Measurements from ENCODE around the gene ITGB8. TPM values are rescaled to one million over a fixed set of nuclear protein-coding genes. Genes with fewer than 3 reads are reported as not detected.

Gene ITGB8
- total RNA-seq, 6 donors from 2014 or later: 5.2 to 30.5 (median 9.8) TPM

GRCh38 chr7:20450536-20450935 lies 119.8 kb downstream of the ITGB8 start:
- no peaks in the 10 kb centered on the region for H3K9me3 ChIP-seq
- WGBS, 2 donors: 64 to 66% methylated on average over 2 of the region's 2 CpGs
- DNase-seq (no peak), ATAC-seq (ENCODE audit: low FRiP score in 2 of 2) (no peak)
- H3K4me3 ChIP-seq: no peak overlapping the region
- TF ChIP-seq POLR2AphosphoS5 (IDR thresholded peaks at IDR 0.05): no peak
- no peak for TF ChIP-seq EP300 (IDR thresholded peaks at IDR 0.05)
- TF ChIP-seq, protein P1, sequence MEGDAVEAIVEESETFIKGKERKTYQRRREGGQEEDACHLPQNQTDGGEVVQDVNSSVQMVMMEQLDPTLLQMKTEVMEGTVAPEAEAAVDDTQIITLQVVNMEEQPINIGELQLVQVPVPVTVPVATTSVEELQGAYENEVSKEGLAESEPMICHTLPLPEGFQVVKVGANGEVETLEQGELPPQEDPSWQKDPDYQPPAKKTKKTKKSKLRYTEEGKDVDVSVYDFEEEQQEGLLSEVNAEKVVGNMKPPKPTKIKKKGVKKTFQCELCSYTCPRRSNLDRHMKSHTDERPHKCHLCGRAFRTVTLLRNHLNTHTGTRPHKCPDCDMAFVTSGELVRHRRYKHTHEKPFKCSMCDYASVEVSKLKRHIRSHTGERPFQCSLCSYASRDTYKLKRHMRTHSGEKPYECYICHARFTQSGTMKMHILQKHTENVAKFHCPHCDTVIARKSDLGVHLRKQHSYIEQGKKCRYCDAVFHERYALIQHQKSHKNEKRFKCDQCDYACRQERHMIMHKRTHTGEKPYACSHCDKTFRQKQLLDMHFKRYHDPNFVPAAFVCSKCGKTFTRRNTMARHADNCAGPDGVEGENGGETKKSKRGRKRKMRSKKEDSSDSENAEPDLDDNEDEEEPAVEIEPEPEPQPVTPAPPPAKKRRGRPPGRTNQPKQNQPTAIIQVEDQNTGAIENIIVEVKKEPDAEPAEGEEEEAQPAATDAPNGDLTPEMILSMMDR (IDR thresholded peaks at IDR 0.05): no peak
- no peak for TF ChIP-seq POLR2A (IDR thresholded peaks at IDR 0.05)
- H3K27ac ChIP-seq: no peak overlapping the region
- no peaks in the 10 kb centered on the region for H3K27me3 ChIP-seq
- H3K36me3 ChIP-seq: no peaks in the 10 kb centered on the region
- H3K4me1 ChIP-seq: no peaks in the 10 kb centered on the region

DNA sequence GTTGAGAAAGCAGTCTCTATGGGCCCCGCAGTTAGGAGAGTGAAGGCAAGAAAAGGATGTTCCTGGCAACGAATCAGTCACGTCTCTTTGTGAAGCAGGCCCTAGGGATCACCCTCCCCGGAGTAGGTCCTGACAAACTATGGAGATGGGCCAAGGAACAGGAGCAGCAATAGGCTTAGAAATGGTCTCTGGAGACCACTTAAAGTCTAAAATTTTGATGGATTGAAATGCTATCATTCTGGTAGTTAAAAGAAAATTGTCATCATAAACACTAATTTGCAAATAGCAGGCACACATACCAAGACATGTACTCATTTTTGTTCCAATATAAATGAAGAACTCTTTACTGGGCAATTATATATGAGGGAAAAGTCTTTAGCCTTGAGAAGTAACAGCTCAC lies 123.5 kb downstream of the ITGB8 start:
- WGBS, 2 donors: 67 to 71% methylated on average over 4 of the region's 4 CpGs
- no peak for ATAC-seq (ENCODE audit: low FRiP score in 2 of 2)

GRCh38 chr7:20456701-20457100 lies 126.0 kb downstream of the ITGB8 start:
- no peak overlapping the region for H3K27ac ChIP-seq
- no peak for DNase-seq
- H3K9me3 ChIP-seq: no peaks in the 10 kb centered on the region
- no peaks in the 10 kb centered on the region for H3K27me3 ChIP-seq
- no peaks in the 10 kb centered on the region for H3K4me1 ChIP-seq
- ATAC-seq (ENCODE audit: low FRiP score in 2 of 2): no peak
- H3K4me3 ChIP-seq: no peak overlapping the region
- TF ChIP-seq, protein P1 (IDR thresholded peaks at IDR 0.05): no peak
- TF ChIP-seq EP300 (IDR thresholded peaks at IDR 0.05) (no peak), POLR2AphosphoS5 (IDR thresholded peaks at IDR 0.05) (no peak), POLR2A (IDR thresholded peaks at IDR 0.05) (no peak)
- H3K36me3 ChIP-seq: no peaks in the 10 kb centered on the region

More for the DNA sequence above, 123.5 kb downstream of the ITGB8 start:
- no peaks in the 10 kb centered on the region for H3K4me1 ChIP-seq
- no peak overlapping the region for H3K27ac ChIP-seq
- no peaks in the 10 kb centered on the region for H3K9me3 ChIP-seq
- H3K27me3 ChIP-seq: no peaks in the 10 kb centered on the region
- no peak for TF ChIP-seq POLR2AphosphoS5 (IDR thresholded peaks at IDR 0.05)
- TF ChIP-seq POLR2A (IDR thresholded peaks at IDR 0.05): no peak
- TF ChIP-seq EP300 (IDR thresholded peaks at IDR 0.05): no peak
- no peak for DNase-seq
- H3K4me3 ChIP-seq: no peak overlapping the region
- H3K36me3 ChIP-seq: no peaks in the 10 kb centered on the region

DNA sequence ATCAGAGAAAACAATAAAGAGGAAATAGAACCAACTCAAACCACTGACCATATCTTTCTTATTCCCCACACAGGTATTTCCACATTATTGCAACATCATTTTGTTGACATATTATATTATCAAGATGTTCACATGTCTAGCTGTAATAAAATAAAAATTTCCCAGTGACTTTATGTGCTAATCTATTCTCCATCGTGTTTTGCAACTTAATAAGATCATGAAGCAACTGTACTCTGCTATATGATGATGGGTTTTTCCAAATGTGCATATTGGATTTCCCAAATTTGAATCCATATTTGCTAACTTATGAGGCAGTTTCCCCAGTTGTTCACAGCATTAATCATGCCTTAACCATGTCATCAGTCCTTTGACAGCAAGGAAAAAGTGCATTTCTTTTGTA lies 127.8 kb downstream of the ITGB8 start:
- no peak for TF ChIP-seq POLR2A (IDR thresholded peaks at IDR 0.05)
- TF ChIP-seq, protein P1 (IDR thresholded peaks at IDR 0.05): no peak
- TF ChIP-seq EP300 (IDR thresholded peaks at IDR 0.05): peak in 1 of 4 donors; percentile 11
- no peak for TF ChIP-seq POLR2AphosphoS5 (IDR thresholded peaks at IDR 0.05)
- Histone ChIP-seq H3K27me3 (no peaks in the 10 kb centered on the region), H3K36me3 (no peaks in the 10 kb centered on the region), H3K4me1 (no peaks in the 10 kb centered on the region), H3K27ac (no peak overlapping the region), H3K4me3 (no peak overlapping the region), H3K9me3 (no peaks in the 10 kb centered on the region)
- DNase-seq: no peak
- ATAC-seq (ENCODE audit: low FRiP score in 2 of 2): no peak
- 24 to 34% methylated on average over 1 of the region's 1 CpG for WGBS, 2 donors

DNA sequence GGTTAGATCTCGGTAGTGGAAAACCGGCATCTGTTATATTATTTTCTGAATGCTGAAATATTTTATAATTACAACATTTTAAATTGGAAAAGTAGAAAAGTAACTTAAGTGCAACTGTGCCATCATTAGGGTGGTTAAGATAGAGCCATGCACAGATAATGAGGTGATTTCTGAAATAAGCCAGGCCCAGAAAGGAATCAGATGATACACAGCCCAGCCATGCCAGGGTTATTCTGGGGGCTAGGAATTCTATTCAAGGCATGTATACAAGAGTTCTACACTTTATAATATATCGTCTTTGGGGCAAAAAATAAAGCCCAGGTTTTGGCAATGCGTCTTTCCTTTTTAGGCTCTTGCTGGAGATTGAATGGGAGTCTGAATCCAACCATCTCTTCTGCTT lies 128.7 kb downstream of the ITGB8 start:
- DNase-seq: no peak
- Histone ChIP-seq H3K36me3 (no peaks in the 10 kb centered on the region), H3K27me3 (no peaks in the 10 kb centered on the region), H3K27ac (no peak overlapping the region), H3K4me3 (no peak overlapping the region), H3K4me1 (no peaks in the 10 kb centered on the region), H3K9me3 (no peaks in the 10 kb centered on the region)
- no peak for ATAC-seq (ENCODE audit: low FRiP score in 2 of 2)
- WGBS, 2 donors: 79 to 86% methylated on average over 4 of the region's 4 CpGs
- TF ChIP-seq, protein P1 (IDR thresholded peaks at IDR 0.05): no peak
- TF ChIP-seq EP300 (IDR thresholded peaks at IDR 0.05) (no peak), POLR2AphosphoS5 (IDR thresholded peaks at IDR 0.05) (no peak), POLR2A (IDR thresholded peaks at IDR 0.05) (no peak)

Data from upper lobe of left lung (tissue), 6 donors.